Measurements from ENCODE around the gene RND1.
"Not testable (repeated sequence)": the region's sequence is repeated elsewhere in the genome, so short reads cannot be mapped to it uniquely, and the experiment has no call there.

RND1 gene

DNA sequence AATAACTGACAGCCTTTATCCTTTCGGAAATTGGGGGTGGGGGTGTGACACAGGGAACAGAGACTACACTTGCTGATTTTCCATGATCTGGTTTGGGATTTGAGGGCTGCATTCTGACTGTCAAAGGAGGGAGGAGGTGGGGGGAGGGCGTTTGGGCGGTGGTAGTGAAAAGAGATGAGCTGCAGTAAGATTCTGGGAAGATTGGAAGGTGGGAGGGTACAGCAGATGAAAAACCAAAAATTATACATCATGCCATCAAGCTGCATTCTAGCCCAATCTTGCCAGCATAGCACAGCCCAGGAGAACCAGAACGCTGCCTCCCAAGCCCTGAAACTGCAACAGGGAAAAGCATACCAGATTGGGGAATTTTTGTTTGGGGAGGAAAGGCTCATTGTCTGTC is 2.4 kb downstream of the RND1 start:
- Histone ChIP-seq H3K4me3 (ENCODE audit: low read length) (no peak overlapping the region), H3K27ac (ENCODE audit: low read depth, low read length) (no peak overlapping the region), H3F3A (ENCODE audit: control insufficient read depth, insufficient read depth) (no peaks in the 10 kb centered on the region), H3K27me3 (ENCODE audit: control insufficient read depth, low read length) (0 out of 2 replicates have a peak, but pooled peaks cover 5% of the 10 kb centered on the region), H3K36me3 (ENCODE audit: control insufficient read depth, low read length) (peaks cover 26% of the 10 kb centered on the region), H3K79me2 (ENCODE audit: control insufficient read depth, low read length) (peaks cover 8% of the 10 kb centered on the region), H4K20me1 (ENCODE audit: control insufficient read depth, insufficient read depth, low read depth, low read length) (peaks cover 7% of the 10 kb centered on the region), H3K4me2 (ENCODE audit: low read length) (peak overlapping the region; percentile 89; the same call in 1 of the 2 replicates), H3K4me1 (ENCODE audit: control insufficient read depth, low read length) (peaks cover 23% of the 10 kb centered on the region), H3K9me3 (ENCODE audit: control insufficient read depth, insufficient read depth, low read length) (no peaks in the 10 kb centered on the region), H3K9me2 (replicated peaks; ENCODE audit: control insufficient read depth, low read length) (no peaks in the 10 kb centered on the region)
- TF ChIP-seq EZH2phosphoT487 (IDR thresholded peaks at IDR 0.05; ENCODE audit: borderline replicate concordance, low read length) = no peak
- TF ChIP-seq, protein P1, sequence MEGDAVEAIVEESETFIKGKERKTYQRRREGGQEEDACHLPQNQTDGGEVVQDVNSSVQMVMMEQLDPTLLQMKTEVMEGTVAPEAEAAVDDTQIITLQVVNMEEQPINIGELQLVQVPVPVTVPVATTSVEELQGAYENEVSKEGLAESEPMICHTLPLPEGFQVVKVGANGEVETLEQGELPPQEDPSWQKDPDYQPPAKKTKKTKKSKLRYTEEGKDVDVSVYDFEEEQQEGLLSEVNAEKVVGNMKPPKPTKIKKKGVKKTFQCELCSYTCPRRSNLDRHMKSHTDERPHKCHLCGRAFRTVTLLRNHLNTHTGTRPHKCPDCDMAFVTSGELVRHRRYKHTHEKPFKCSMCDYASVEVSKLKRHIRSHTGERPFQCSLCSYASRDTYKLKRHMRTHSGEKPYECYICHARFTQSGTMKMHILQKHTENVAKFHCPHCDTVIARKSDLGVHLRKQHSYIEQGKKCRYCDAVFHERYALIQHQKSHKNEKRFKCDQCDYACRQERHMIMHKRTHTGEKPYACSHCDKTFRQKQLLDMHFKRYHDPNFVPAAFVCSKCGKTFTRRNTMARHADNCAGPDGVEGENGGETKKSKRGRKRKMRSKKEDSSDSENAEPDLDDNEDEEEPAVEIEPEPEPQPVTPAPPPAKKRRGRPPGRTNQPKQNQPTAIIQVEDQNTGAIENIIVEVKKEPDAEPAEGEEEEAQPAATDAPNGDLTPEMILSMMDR (IDR thresholded peaks at IDR 0.05; ENCODE audit: low read depth, low read length, poor library complexity, severe bottlenecking) = no peak

GRCh38 chr12:48862760-48863159 is 2.9 kb downstream of the RND1 start:
- no peak overlapping the region for H3K27ac ChIP-seq (ENCODE audit: low read depth, low read length)
- H3K4me1 ChIP-seq (ENCODE audit: control insufficient read depth, low read length) = peaks cover 28% of the 10 kb centered on the region
- peaks cover 30% of the 10 kb centered on the region for H3K36me3 ChIP-seq (ENCODE audit: control insufficient read depth, low read length)
- H3K4me2 ChIP-seq (ENCODE audit: low read length) = no peak overlapping the region
- 0 out of 2 replicates have a peak, but pooled peaks cover 5% of the 10 kb centered on the region for H3K27me3 ChIP-seq (ENCODE audit: control insufficient read depth, low read length)
- no peak for TF ChIP-seq EZH2phosphoT487 (IDR thresholded peaks at IDR 0.05; ENCODE audit: borderline replicate concordance, low read length)
- TF ChIP-seq, protein P1 (IDR thresholded peaks at IDR 0.05; ENCODE audit: low read depth, low read length, poor library complexity, severe bottlenecking) = no peak
- H3F3A ChIP-seq (ENCODE audit: control insufficient read depth, insufficient read depth) = no peaks in the 10 kb centered on the region
- H3K79me2 ChIP-seq (ENCODE audit: control insufficient read depth, low read length) = peaks cover 8% of the 10 kb centered on the region
- H4K20me1 ChIP-seq (ENCODE audit: control insufficient read depth, insufficient read depth, low read depth, low read length) = peaks cover 7% of the 10 kb centered on the region
- no peaks in the 10 kb centered on the region for H3K9me3 ChIP-seq (ENCODE audit: control insufficient read depth, insufficient read depth, low read length)
- H3K4me3 ChIP-seq (ENCODE audit: low read length) = no peak overlapping the region
- H3K9me2 ChIP-seq (replicated peaks; ENCODE audit: control insufficient read depth, low read length) = no peaks in the 10 kb centered on the region

GRCh38 chr12:48861111-48861510 is 4.6 kb downstream of the RND1 start:
- Histone ChIP-seq H3K4me3 (ENCODE audit: low read length) (no peak overlapping the region), H3F3A (ENCODE audit: control insufficient read depth, insufficient read depth) (no peaks in the 10 kb centered on the region), H3K4me2 (ENCODE audit: low read length) (no peak overlapping the region), H3K27me3 (ENCODE audit: control insufficient read depth, low read length) (0 out of 2 replicates have a peak, but pooled peaks cover 5% of the 10 kb centered on the region), H3K4me1 (ENCODE audit: control insufficient read depth, low read length) (peaks cover 39% of the 10 kb centered on the region), H3K9me3 (ENCODE audit: control insufficient read depth, insufficient read depth, low read length) (no peaks in the 10 kb centered on the region), H3K27ac (ENCODE audit: low read depth, low read length) (no peak overlapping the region), H3K9me2 (replicated peaks; ENCODE audit: control insufficient read depth, low read length) (no peaks in the 10 kb centered on the region), H4K20me1 (ENCODE audit: control insufficient read depth, insufficient read depth, low read depth, low read length) (peaks cover 7% of the 10 kb centered on the region), H3K36me3 (ENCODE audit: control insufficient read depth, low read length) (peaks cover 34% of the 10 kb centered on the region), H3K79me2 (ENCODE audit: control insufficient read depth, low read length) (peaks cover 8% of the 10 kb centered on the region)
- TF ChIP-seq, protein P1 (IDR thresholded peaks at IDR 0.05; ENCODE audit: low read depth, low read length, poor library complexity, severe bottlenecking) = no peak
- no peak for TF ChIP-seq EZH2phosphoT487 (IDR thresholded peaks at IDR 0.05; ENCODE audit: borderline replicate concordance, low read length)

GRCh38 chr12:48860236-48860635 is 5.4 kb downstream of the RND1 start:
- H3K36me3 ChIP-seq (ENCODE audit: control insufficient read depth, low read length) = peaks cover 34% of the 10 kb centered on the region
- H3K27me3 ChIP-seq (ENCODE audit: control insufficient read depth, low read length); H3K4me2 ChIP-seq (ENCODE audit: low read length); H3K4me3 ChIP-seq (ENCODE audit: low read length); H3F3A ChIP-seq (ENCODE audit: control insufficient read depth, insufficient read depth); H3K79me2 ChIP-seq (ENCODE audit: control insufficient read depth, low read length); H3K27ac ChIP-seq (ENCODE audit: low read depth, low read length); H4K20me1 ChIP-seq (ENCODE audit: control insufficient read depth, insufficient read depth, low read depth, low read length); H3K9me2 ChIP-seq (replicated peaks; ENCODE audit: control insufficient read depth, low read length); H3K9me3 ChIP-seq (ENCODE audit: control insufficient read depth, insufficient read depth, low read length): not testable (repeated sequence)
- H3K4me1 ChIP-seq (ENCODE audit: control insufficient read depth, low read length) = peaks cover 36% of the 10 kb centered on the region
